OCI-LY7 (cell line): ENCODE measurements around the gene MSH3.

ENCODE experiments used
- EZH2phosphoT487 ChIP-seq: fragments of 200-600 bp; sonication (generic); IDR thresholded peaks from 2 replicates; pipeline ENCODE4 v1.6.1; 2018; ENCODE audit warnings: low read depth, borderline replicate concordance, mild to moderate bottlenecking, mixed run types, antibody characterized with exemption, low read length, moderate library complexity, mixed read lengths
- TF ChIP-seq, protein P1 (sequence below): fragments of 200-600 bp; sonication (generic); conservative IDR thresholded peaks from 2 replicates; pipeline ENCODE4 v1.5.1; 2014; ENCODE audit warnings: mild to moderate bottlenecking, antibody characterized with exemption, low read length, moderate library complexity, mixed read lengths

DNA sequence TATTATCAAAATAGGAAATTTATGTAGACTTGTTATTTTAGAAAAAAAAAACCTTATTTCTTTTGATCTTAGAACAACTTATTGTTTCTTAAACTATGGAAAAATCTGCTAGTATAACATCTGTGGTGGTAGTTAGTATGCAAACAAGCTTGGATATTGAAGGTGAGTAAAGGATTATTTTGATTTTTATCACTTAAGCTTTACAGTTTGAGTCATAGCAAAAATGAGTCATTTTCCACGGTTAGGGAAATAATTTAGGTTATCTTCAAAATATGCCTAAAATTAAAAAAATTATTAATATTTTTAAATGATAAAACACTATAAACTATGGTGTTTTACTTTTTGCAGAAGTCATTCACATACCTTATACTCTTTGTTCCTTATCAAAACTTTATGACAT is 107.5 kb downstream of the MSH3 start:
- TF ChIP-seq EZH2phosphoT487: no peak
- TF ChIP-seq, protein P1, sequence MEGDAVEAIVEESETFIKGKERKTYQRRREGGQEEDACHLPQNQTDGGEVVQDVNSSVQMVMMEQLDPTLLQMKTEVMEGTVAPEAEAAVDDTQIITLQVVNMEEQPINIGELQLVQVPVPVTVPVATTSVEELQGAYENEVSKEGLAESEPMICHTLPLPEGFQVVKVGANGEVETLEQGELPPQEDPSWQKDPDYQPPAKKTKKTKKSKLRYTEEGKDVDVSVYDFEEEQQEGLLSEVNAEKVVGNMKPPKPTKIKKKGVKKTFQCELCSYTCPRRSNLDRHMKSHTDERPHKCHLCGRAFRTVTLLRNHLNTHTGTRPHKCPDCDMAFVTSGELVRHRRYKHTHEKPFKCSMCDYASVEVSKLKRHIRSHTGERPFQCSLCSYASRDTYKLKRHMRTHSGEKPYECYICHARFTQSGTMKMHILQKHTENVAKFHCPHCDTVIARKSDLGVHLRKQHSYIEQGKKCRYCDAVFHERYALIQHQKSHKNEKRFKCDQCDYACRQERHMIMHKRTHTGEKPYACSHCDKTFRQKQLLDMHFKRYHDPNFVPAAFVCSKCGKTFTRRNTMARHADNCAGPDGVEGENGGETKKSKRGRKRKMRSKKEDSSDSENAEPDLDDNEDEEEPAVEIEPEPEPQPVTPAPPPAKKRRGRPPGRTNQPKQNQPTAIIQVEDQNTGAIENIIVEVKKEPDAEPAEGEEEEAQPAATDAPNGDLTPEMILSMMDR: no peak
